A549 (cell line): ENCODE measurements around the gene MAL. TPM values are rescaled to one million over a fixed set of nuclear protein-coding genes. Genes with fewer than 3 reads are reported as not detected.

Experiments used
- ATAC-seq, 2 experiments: fragments of 200-7000 bp in 1 of 2; fragments of >200 bp in 1 of 2; cut with Nextera tagmentation in 1 of 2; cut with Tn5 transposase in 1 of 2; 3 replicates each; pipeline versions ENCODE4 v1.8.0 to v1.9.1; 2018 to 2020; ENCODE audit warnings: mild to moderate bottlenecking in 1 of 2, moderate library complexity in 1 of 2
- CTCF ChIA-PET: fragments of 300-600 bp; sonication (Branson Sonifier 250); formaldehyde crosslinking; extraction: SDS; loops from one replicate; lab custom pipeline; 2021; ENCODE audit warnings: antibody characterized with exemption, inconsistent platforms; lab: Yijun Ruan, JAX
- POLR2A ChIA-PET: fragments of 350-600 bp; formaldehyde crosslinking; extraction: SDS; loops from one replicate; lab custom pipeline; 2021; ENCODE audit warnings: antibody characterized with exemption, inconsistent platforms; lab: Yijun Ruan, JAX
- DNase-seq, 2 experiments: peaks; one replicate each; pipeline versions ENCODE4 v3.0.0 to v3.0.0-alpha.2; 2011 to 2016; ENCODE audit warnings: low read depth in 1 of 2, low spot score in 1 of 2
- FAIRE-seq: peaks from 2 replicates; lab custom pipeline; 2011; peaks lifted over from hg19 to GRCh38; lab: Jason Lieb, UNC
- H3K27ac ChIP-seq, 2 experiments: fragments of >200 bp; sonication (Bioruptor Twin); formaldehyde crosslinking; 3 replicates each; pipeline ENCODE4 v1.5.1; 2016 to 2017
- H3K4me1 ChIP-seq: fragments of >200 bp; sonication (Bioruptor Twin); formaldehyde crosslinking; 3 replicates; pipeline ENCODE4 v1.6.1; 2016
- H3K4me2 ChIP-seq: fragments of >200 bp; sonication (Bioruptor Twin); formaldehyde crosslinking; 3 replicates; pipeline ENCODE4 v1.6.1; 2016
- H3K4me3 ChIP-seq: fragments of >200 bp; sonication (Bioruptor Twin); formaldehyde crosslinking; 3 replicates; pipeline ENCODE4 v1.5.1; 2016
- H3K9me3 ChIP-seq: fragments of >200 bp; sonication (Bioruptor Twin); formaldehyde crosslinking; 3 replicates; pipeline ENCODE4 v1.6.1; 2016
- BHLHE40 ChIP-seq: IDR thresholded peaks from 2 replicates; pipeline ENCODE4 v1.6.1; 2012; ENCODE audit warnings: low read depth, low read length, inconsistent platforms
- CBX8 ChIP-seq: fragments of 200-600 bp; sonication (generic); IDR thresholded peaks from 2 replicates; pipeline ENCODE4 v1.6.1; 2016
- CHD4 ChIP-seq: fragments of 200-600 bp; sonication (generic); IDR thresholded peaks from 2 replicates; pipeline ENCODE4 v1.6.1; 2016; ENCODE audit warnings: antibody characterized with exemption, mild to moderate bottlenecking, borderline replicate concordance
- CTCF ChIP-seq: fragments of >200 bp; sonication (Bioruptor Twin); formaldehyde crosslinking; IDR thresholded peaks from 3 replicates; pipeline ENCODE4 v1.5.1; 2016
- EP300 ChIP-seq, 2 experiments: fragments of >200 bp; sonication (Bioruptor Twin); formaldehyde crosslinking; IDR thresholded peaks; 2 replicates in 1 of 2; 3 replicates in 1 of 2; pipeline ENCODE4 v1.6.1; 2016 to 2017
- ESRRA ChIP-seq: fragments of 150-350 bp; IDR thresholded peaks from 2 replicates; pipeline ENCODE4 v1.6.1; 2014; ENCODE audit warnings: mild to moderate bottlenecking, low read length, borderline replicate concordance
- FOSB ChIP-seq: fragments of 250-450 bp; sonication (Bioruptor Pico); IDR thresholded peaks from 2 replicates; pipeline ENCODE4 v1.5.0; 2020; ENCODE audit warnings: mild to moderate bottlenecking, moderate library complexity
- GATA3 ChIP-seq: IDR thresholded peaks from 2 replicates; pipeline ENCODE4 v1.6.1; 2012; ENCODE audit warnings: borderline replicate concordance
- HDAC2 ChIP-seq: fragments of 200-600 bp; sonication (generic); IDR thresholded peaks from 2 replicates; pipeline ENCODE4 v1.6.1; 2016
- HES2 ChIP-seq: fragments of >200 bp; sonication (Bioruptor Twin); formaldehyde crosslinking; IDR thresholded peaks from 2 replicates; pipeline ENCODE4 v1.6.1; 2016
- HOXA7 ChIP-seq: fragments of 250-450 bp; sonication (Bioruptor Pico); IDR thresholded peaks from 2 replicates; pipeline ENCODE4 v1.5.0; 2020; ENCODE audit warnings: mild to moderate bottlenecking, moderate library complexity
- JUN ChIP-seq, 2 experiments: fragments of >200 bp; sonication (Bioruptor Twin); formaldehyde crosslinking; IDR thresholded peaks; 2 replicates in 1 of 2; 3 replicates in 1 of 2; pipeline ENCODE4 v1.6.1; 2016 to 2017
- MAFK ChIP-seq: fragments of 450-650 bp; IDR thresholded peaks from 2 replicates; pipeline ENCODE4 v1.6.1; 2014; ENCODE audit not compliant: partially characterized antibody
- POLR2A ChIP-seq: IDR thresholded peaks from 2 replicates; pipeline ENCODE4 v1.6.1; 2012; ENCODE audit warnings: mild to moderate bottlenecking, low read length
- POLR2AphosphoS2 ChIP-seq: conservative IDR thresholded peaks from 2 replicates; pipeline ENCODE4 v1.6.1; 2012; ENCODE audit warnings: low read length, improper control_type of control experiment, inconsistent platforms
- RFX5 ChIP-seq: fragments of 450-650 bp; IDR thresholded peaks from 2 replicates; pipeline ENCODE4 v1.7.1; 2014; ENCODE audit warnings: antibody characterized with exemption, mild to moderate bottlenecking, moderate library complexity
- RNF2 ChIP-seq: fragments of 200-600 bp; sonication (generic); IDR thresholded peaks from 2 replicates; pipeline ENCODE4 v1.6.1; 2016; ENCODE audit warnings: low read depth, mild to moderate bottlenecking, antibody characterized with exemption, moderate library complexity, borderline replicate concordance
- TFCP2L1 ChIP-seq: fragments of 250-450 bp; sonication (Bioruptor Pico); IDR thresholded peaks from 2 replicates; pipeline ENCODE4 v1.5.0; 2021; ENCODE audit warnings: mild to moderate bottlenecking
- WGBS: methylation state at CpG from one replicate; pipeline ENCODE4 v1.1.6; 2017; ENCODE audit errors: missing lambda C conversion rate; 5-methylcytosine and 5-hydroxymethylcytosine counted together
- polyA plus RNA-seq, 4 experiments: library from polyadenylated mRNA; depleted of rRNA in 3 of 4; stranded (reverse); fragments of >200 nt; fragmentation: RNase III in 1 of 4; extraction: RNeasy Plus Mini Kit Qiagen cat#74134 plus additional on column Dnase treatment in 1 of 4; gene quantifications; 2 replicates in 3 of 4; 3 replicates in 1 of 4; pipeline ENCODE4 v1.2.3, GENCODE V29; 2011 to 2017
- TF ChIP-seq, protein P1 (sequence below): fragments of >200 bp; sonication (Bioruptor Twin); formaldehyde crosslinking; IDR thresholded peaks from 3 replicates; pipeline ENCODE4 v1.6.1; 2016
- TF ChIP-seq, protein P2 (sequence below): fragments of 200-600 bp; sonication (generic); IDR thresholded peaks from 2 replicates; pipeline ENCODE4 v1.6.1; 2016; ENCODE audit warnings: antibody characterized with exemption, mild to moderate bottlenecking, moderate library complexity

MAL gene
- polyA plus RNA-seq, 2 of the 4 experiments (the other 2 are of a cell fraction) = not detected

DNA sequence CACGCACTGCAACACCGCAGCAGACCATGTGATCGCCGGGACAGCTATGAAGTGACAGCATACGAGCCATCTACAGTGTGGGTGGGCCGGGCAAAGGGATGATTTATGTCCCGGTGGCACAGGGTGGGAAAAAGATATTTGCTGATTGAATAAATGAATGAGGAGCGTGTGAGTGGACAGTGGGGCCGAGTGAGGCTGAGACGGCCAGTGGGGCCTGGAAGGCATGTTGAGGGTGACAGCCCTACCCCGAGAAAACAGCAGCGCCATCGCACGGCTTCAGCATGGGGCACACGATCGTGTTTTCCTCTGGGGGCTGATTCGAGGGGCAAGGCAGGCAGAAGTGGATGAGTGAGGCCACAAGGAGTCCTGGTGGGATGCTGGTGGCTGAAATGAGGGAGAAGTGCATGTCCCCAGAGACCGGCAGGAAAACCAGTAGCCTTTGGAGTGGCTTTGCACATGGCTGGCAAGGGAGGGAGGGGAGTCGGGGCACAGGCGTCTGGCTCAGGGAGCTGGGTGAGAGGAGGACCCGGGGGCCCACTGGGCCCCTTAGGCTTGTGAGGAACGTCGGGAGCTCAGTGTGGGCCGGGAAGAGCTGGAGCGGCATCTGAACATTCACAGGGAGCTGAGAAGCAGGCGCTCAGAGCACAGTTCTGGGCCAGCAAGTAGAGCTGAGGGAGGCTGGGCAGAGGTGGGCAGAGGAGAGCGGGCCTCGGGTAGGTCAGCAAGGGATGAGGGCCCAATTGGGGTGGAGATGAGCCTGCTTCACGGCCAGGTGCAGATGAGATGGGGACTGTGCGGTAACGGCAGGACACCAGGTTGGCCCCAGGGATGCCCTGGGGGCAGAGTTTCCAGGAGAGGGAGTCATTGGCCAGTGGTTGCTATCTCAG is 32.1 kb upstream of the MAL start:
- ChIA-PET CTCF (interaction anchor here (1.3 kb wide), 1 partner anchor 9 kb away, joined by 3 read pairs; no protein-coding TSS in a partner anchor), POLR2A (no interaction called here)
- no peak overlapping the region for H3K4me3 ChIP-seq
- FAIRE-seq (no peak), ATAC-seq (peak; percentile 6 to 46; a peak in 3 of 6 replicates), DNase-seq (no peak)
- H3K4me2 ChIP-seq = no peak overlapping the region
- 56% methylated on average over 31 of the region's 31 CpGs for WGBS
- TF ChIP-seq RNF2 = no peak
- H3K9me3 ChIP-seq = no peaks in the 10 kb centered on the region
- H3K27ac ChIP-seq = no peak overlapping the region
- H3K4me1 ChIP-seq = no peaks in the 10 kb centered on the region

- ChIA-PET CTCF (interaction anchor here (1.3 kb wide), 1 partner anchor 8 kb away, joined by 3 read pairs; no protein-coding TSS in a partner anchor), POLR2A (no interaction called here)
- TF ChIP-seq POLR2A (peak; percentile 7; the same call in 1 of the 2 replicates), MAFK (no peak), CHD4 (no peak), GATA3 (no peak)
- TF ChIP-seq, protein P1, sequence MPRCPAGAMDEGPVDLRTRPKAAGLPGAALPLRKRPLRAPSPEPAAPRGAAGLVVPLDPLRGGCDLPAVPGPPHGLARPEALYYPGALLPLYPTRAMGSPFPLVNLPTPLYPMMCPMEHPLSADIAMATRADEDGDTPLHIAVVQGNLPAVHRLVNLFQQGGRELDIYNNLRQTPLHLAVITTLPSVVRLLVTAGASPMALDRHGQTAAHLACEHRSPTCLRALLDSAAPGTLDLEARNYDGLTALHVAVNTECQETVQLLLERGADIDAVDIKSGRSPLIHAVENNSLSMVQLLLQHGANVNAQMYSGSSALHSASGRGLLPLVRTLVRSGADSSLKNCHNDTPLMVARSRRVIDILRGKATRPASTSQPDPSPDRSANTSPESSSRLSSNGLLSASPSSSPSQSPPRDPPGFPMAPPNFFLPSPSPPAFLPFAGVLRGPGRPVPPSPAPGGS = no peak
- no peak for DNase-seq
- Histone ChIP-seq H3K4me1 (no peaks in the 10 kb centered on the region), H3K9me3 (no peaks in the 10 kb centered on the region), H3K4me3 (no peak overlapping the region), H3K4me2 (no peak overlapping the region), H3K27ac (no peak overlapping the region)
- 37% methylated on average over 15 of the region's 16 CpGs for WGBS
- no peak for FAIRE-seq
- ATAC-seq = peak; percentile 27 to 30; a peak in 3 of 6 replicates
Measured at GRCh38 chr2:94994063-94994913, 31.2 kb upstream of the MAL start.

DNA sequence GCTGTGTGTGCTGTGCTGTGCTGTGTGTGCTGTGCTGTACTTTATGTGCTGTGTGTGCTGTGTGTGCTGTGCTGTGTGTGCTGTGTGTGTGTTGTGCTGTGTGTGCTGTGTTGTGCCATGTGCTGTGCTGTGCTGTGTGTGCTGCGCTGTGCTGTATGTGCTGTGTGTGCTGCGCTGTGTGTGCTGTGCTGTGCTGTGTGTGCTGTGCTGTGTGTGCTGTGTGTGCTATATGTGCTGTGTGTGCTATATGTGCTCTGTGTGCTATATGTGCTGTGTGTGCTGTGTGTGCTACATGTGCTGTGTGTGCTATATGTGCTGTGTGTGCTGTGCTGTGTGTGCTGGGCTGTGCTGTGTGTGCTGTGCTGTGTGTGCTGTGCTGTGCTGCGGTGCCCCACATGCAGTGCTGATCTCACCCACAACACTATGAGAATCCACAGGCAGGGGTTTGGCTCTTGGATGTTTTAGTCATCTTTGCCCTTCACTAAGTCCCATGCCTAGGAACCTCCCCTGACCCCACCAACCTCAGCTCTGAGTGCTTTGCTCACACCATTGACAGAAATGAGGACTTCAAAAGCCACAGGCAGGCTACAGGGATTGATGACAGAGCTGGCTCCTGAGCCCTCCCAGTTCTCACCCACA is 30.5 kb upstream of the MAL start:
- TF ChIP-seq HDAC2 (no peak), POLR2AphosphoS2 (no peak), MAFK (no peak), BHLHE40 (no peak), HES2 (no peak), JUN (IDR thresholded peaks at IDR 0.05) (no peak), CBX8 (no peak), CTCF (no peak), ESRRA (no peak), HOXA7 (no peak), FOSB (CRISPR knock-in tag) (no peak), TFCP2L1 (CRISPR knock-in tag) (no peak), EP300 (IDR thresholded peaks at IDR 0.05) (no peak), RFX5 (no peak)
- TF ChIP-seq, protein P2, sequence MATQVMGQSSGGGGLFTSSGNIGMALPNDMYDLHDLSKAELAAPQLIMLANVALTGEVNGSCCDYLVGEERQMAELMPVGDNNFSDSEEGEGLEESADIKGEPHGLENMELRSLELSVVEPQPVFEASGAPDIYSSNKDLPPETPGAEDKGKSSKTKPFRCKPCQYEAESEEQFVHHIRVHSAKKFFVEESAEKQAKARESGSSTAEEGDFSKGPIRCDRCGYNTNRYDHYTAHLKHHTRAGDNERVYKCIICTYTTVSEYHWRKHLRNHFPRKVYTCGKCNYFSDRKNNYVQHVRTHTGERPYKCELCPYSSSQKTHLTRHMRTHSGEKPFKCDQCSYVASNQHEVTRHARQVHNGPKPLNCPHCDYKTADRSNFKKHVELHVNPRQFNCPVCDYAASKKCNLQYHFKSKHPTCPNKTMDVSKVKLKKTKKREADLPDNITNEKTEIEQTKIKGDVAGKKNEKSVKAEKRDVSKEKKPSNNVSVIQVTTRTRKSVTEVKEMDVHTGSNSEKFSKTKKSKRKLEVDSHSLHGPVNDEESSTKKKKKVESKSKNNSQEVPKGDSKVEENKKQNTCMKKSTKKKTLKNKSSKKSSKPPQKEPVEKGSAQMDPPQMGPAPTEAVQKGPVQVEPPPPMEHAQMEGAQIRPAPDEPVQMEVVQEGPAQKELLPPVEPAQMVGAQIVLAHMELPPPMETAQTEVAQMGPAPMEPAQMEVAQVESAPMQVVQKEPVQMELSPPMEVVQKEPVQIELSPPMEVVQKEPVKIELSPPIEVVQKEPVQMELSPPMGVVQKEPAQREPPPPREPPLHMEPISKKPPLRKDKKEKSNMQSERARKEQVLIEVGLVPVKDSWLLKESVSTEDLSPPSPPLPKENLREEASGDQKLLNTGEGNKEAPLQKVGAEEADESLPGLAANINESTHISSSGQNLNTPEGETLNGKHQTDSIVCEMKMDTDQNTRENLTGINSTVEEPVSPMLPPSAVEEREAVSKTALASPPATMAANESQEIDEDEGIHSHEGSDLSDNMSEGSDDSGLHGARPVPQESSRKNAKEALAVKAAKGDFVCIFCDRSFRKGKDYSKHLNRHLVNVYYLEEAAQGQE = no peak
- Histone ChIP-seq H3K27ac (no peak overlapping the region), H3K4me1 (no peaks in the 10 kb centered on the region), H3K4me2 (no peak overlapping the region), H3K4me3 (no peak overlapping the region), H3K9me3 (no peaks in the 10 kb centered on the region)
- ChIA-PET CTCF (interaction anchor here (1.0 to 2.3 kb wide), 3 partner anchors 9 to 38 kb away, joined by 3 to 17 read pairs (median 12); no protein-coding TSS in a partner anchor), POLR2A (interaction anchor here (0.9 kb wide), 1 partner anchor 9 kb away, joined by 3 read pairs; no protein-coding TSS in a partner anchor)
- no peak for DNase-seq
- no peak for FAIRE-seq
- WGBS = 93% methylated on average over 3 of the region's 3 CpGs
- peak; percentile 12 to 19; a peak in 1 of 6 replicates for ATAC-seq
